ENCODE data around the gene MRGPRE.

MRGPRE gene

DNA sequence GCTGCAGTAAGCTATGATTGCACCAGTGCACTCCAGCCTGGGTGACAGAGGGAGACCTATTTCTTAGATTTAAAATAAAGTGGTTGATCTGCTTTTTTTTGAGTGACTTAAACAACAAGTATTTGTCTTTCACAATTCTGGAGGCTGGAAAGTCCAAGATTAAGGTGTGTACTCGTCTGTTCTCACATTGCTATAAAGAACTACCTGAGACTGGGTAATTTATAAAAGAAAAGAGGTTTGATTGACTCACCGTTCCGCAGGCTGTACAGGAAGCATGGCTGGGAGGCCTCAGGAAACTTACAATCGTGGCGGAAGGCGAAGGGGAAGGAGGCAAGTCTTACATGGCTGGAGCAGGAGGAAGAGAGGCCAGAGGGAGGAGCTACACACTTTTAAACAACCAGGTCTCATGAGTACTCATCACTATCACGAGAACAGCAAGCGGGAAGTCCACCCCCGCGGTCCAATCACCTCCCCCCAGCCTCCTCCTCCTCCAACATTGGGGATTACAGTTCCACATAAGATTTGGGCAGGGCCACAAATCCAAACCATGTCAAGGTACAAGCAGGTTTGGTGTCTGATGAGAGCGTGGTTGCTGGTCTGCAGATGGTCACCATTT, 47.4 kb downstream of the MRGPRE start:
- Histone ChIP-seq H3K36me3 (ENCODE audit: control insufficient read depth in 2 of 2, insufficient read depth in 2 of 2, low read length in 2 of 2) (no peaks in the 10 kb centered on the region), H3K9ac (ENCODE audit: low read length in 2 of 2) (no peak overlapping the region), H3K9me3 (ENCODE audit: control insufficient read depth in 2 of 2, low read length in 2 of 2) (no peaks in the 10 kb centered on the region), H3K4me1 (ENCODE audit: control insufficient read depth, insufficient read depth, low read length) (no peaks in the 10 kb centered on the region), H3K27ac (ENCODE audit: low read length) (no peak overlapping the region), H3K27me3 (ENCODE audit: control insufficient read depth in 1 of 2, insufficient read depth in 2 of 2, low read length in 2 of 2) (peaks cover 0 to 2% of the 10 kb centered on the region in 2 donors), H3K4me3 (ENCODE audit: low read length in 2 of 2) (no peak overlapping the region)

DNA sequence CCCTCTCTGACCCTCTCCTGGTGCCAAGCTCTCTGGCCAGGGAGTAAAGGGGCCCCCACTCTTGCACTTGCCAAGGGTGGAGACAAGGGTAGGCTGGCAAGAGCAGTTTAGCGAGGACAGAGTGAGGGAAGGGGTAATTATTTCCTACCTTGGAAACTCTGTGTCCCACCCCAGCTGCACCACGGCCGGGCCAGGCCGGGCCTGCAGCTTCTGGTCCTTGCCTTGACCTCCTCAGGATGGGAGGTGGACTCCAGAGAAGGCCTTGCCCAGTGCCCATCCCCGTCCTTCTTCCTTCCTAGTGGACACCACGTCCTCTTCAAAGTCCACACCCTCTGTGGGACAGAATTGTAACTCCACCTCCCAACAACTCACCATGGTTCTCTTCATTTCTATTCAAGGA, 48.7 kb downstream of the MRGPRE start:
- no peak overlapping the region for H3K4me3 ChIP-seq (ENCODE audit: low read length in 2 of 2)
- peaks cover 0 to 2% of the 10 kb centered on the region in 2 donors for H3K27me3 ChIP-seq (ENCODE audit: control insufficient read depth in 1 of 2, insufficient read depth in 2 of 2, low read length in 2 of 2)
- H3K4me1 ChIP-seq (ENCODE audit: control insufficient read depth, insufficient read depth, low read length) = no peaks in the 10 kb centered on the region
- H3K9me3 ChIP-seq (ENCODE audit: control insufficient read depth in 2 of 2, low read length in 2 of 2) = no peaks in the 10 kb centered on the region
- H3K9ac ChIP-seq (ENCODE audit: low read length in 2 of 2) = no peak overlapping the region
- H3K27ac ChIP-seq (ENCODE audit: low read length) = no peak overlapping the region
- H3K36me3 ChIP-seq (ENCODE audit: control insufficient read depth in 2 of 2, insufficient read depth in 2 of 2, low read length in 2 of 2) = no peaks in the 10 kb centered on the region

DNA sequence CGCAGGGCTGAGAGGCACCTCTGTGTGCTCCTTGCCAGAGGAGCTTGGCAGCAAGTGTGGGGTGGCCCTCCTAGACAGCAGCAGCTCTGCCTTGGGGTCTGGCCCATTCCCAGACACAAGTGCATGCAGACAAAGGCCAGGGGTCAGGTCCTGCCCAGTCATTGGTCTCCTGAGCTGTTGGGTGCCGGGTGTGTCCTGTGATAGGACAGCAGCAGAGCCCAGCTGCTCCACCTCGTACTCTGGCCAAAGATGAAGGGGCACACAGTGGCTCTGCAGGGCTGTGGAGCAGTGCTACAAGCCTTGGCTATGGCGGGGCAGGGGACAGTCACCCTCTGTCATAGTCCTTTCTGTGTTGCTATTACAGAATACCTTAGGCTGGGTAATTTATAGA, 49.8 kb downstream of the MRGPRE start:
- Histone ChIP-seq H3K9ac (ENCODE audit: low read length in 2 of 2) (no peak overlapping the region), H3K27ac (ENCODE audit: low read length) (no peak overlapping the region), H3K27me3 (ENCODE audit: control insufficient read depth in 1 of 2, insufficient read depth in 2 of 2, low read length in 2 of 2) (peaks cover 0 to 2% of the 10 kb centered on the region in 2 donors), H3K4me1 (ENCODE audit: control insufficient read depth, insufficient read depth, low read length) (no peaks in the 10 kb centered on the region), H3K36me3 (ENCODE audit: control insufficient read depth in 2 of 2, insufficient read depth in 2 of 2, low read length in 2 of 2) (no peaks in the 10 kb centered on the region), H3K4me3 (ENCODE audit: low read length in 2 of 2) (no peak overlapping the region), H3K9me3 (ENCODE audit: control insufficient read depth in 2 of 2, low read length in 2 of 2) (no peaks in the 10 kb centered on the region)

DNA sequence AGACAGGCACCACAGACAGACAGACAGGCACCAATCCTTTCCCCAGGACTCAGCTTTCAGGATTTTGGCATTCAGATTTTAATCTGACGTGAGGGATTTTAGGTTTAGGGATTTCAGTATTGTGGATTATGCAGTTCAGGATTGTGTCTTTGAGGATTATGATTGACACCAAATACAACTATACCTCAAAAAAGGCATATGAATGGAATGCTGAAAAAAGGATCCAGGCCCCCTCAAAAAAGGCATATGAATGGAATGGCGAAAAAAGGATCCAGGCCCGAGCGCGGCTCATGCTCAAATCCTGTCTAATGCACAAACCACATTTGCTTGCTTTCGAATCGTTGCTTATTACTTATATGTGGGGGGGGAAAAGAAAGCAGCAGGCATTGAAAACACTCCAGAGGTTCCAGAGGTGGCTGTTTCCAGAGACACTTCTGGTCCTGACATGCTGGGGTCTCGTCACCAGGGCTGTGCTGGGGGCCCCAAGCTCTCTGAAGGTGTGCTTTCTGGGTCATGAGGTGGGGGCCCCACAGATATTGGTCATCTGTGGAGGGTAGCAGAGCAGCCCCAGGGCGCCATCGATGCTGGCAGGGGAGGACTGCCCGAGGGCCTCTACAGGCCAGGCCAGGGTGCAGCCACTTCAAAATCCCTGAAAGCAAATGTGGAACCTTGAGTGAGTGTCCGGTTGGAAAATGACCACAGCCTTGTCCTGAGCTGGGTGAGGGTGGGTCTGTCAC, 50.3 kb downstream of the MRGPRE start:
- Histone ChIP-seq H3K9ac (ENCODE audit: low read length in 2 of 2) (no peak overlapping the region), H3K27me3 (ENCODE audit: control insufficient read depth in 1 of 2, insufficient read depth in 2 of 2, low read length in 2 of 2) (peaks cover 0 to 2% of the 10 kb centered on the region in 2 donors), H3K4me3 (ENCODE audit: low read length in 2 of 2) (no peak overlapping the region), H3K36me3 (ENCODE audit: control insufficient read depth in 2 of 2, insufficient read depth in 2 of 2, low read length in 2 of 2) (no peaks in the 10 kb centered on the region), H3K9me3 (ENCODE audit: control insufficient read depth in 2 of 2, low read length in 2 of 2) (no peaks in the 10 kb centered on the region), H3K27ac (ENCODE audit: low read length) (no peak overlapping the region), H3K4me1 (ENCODE audit: control insufficient read depth, insufficient read depth, low read length) (no peaks in the 10 kb centered on the region)

DNA sequence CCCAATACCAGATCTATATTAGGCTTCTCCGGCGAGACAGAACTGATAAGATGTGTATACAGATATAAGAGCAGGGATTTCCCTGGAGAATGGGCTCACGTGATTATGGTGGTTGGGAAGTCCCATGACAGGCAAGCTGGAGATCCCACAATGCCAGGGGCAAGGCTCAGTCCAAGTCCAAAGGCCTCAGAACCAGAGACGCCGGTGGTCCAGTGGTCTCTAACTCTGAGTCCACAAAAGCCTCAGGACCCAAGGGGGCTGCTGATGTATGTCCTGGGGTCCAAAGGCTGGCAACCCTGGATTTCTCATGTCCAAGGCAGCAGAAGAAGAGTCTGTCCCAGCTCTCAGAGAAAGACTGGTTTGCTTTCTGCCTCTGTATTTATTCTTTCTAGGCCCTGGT, 51.3 kb downstream of the MRGPRE start:
- Histone ChIP-seq H3K27ac (ENCODE audit: low read length) (no peak overlapping the region), H3K9me3 (ENCODE audit: control insufficient read depth in 2 of 2, low read length in 2 of 2) (peaks cover 3 to 5% of the 10 kb centered on the region in 2 donors), H3K27me3 (ENCODE audit: control insufficient read depth in 1 of 2, insufficient read depth in 2 of 2, low read length in 2 of 2) (peaks cover 0 to 2% of the 10 kb centered on the region in 2 donors), H3K36me3 (ENCODE audit: control insufficient read depth in 2 of 2, insufficient read depth in 2 of 2, low read length in 2 of 2) (no peaks in the 10 kb centered on the region), H3K4me1 (ENCODE audit: control insufficient read depth, insufficient read depth, low read length) (no peaks in the 10 kb centered on the region), H3K9ac (ENCODE audit: low read length in 2 of 2) (no peak overlapping the region), H3K4me3 (ENCODE audit: low read length in 2 of 2) (no peak overlapping the region)

DNA sequence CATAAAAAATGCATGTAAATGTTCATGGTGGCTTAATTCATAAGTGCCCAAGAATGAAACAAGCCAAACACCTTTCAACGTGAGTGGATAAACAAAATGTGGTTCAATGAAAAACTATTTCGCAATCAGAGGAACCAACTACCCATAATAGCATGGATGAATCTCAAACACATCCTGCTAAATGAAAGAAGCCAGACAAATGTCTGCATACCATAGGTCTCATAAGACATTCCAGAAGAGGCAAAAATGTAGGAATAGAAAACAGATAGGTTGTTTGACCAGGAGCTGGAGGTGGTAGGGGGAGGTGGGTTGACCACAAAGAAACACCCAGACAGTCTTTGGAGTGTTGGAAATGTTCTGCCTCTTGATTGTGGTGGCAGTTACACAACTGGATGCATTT, 53.9 kb downstream of the MRGPRE start:
- no peaks in the 10 kb centered on the region for H3K36me3 ChIP-seq (ENCODE audit: control insufficient read depth in 2 of 2, insufficient read depth in 2 of 2, low read length in 2 of 2)
- peaks cover 0 to 2% of the 10 kb centered on the region in 2 donors for H3K27me3 ChIP-seq (ENCODE audit: control insufficient read depth in 1 of 2, insufficient read depth in 2 of 2, low read length in 2 of 2)
- H3K4me3 ChIP-seq (ENCODE audit: low read length in 2 of 2) = no peak overlapping the region
- no peak overlapping the region for H3K27ac ChIP-seq (ENCODE audit: low read length)
- no peaks in the 10 kb centered on the region for H3K4me1 ChIP-seq (ENCODE audit: control insufficient read depth, insufficient read depth, low read length)
- H3K9me3 ChIP-seq (ENCODE audit: control insufficient read depth in 2 of 2, low read length in 2 of 2) = peaks cover 3 to 5% of the 10 kb centered on the region in 2 donors
- no peak overlapping the region for H3K9ac ChIP-seq (ENCODE audit: low read length in 2 of 2)

DNA sequence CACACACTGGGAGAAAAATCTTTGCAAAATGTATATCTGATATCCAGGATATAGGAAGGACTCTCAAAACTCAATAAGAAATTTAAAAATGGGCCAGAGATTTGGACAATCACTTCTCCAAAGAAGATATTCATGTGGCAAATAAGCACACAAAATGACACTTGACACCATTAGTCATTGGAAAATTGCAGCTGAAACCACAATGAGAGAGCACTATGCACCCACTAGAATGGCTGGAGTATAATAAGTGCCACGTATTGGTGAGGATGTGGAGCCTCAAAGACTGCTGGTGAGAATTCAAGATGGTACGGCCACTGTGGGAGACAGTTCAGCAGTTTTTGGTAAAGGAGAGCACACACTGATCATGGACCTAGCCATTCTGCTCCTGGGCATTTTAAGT, 54.3 kb downstream of the MRGPRE start:
- no peaks in the 10 kb centered on the region for H3K36me3 ChIP-seq (ENCODE audit: control insufficient read depth in 2 of 2, insufficient read depth in 2 of 2, low read length in 2 of 2)
- H3K9me3 ChIP-seq (ENCODE audit: control insufficient read depth in 2 of 2, low read length in 2 of 2) = peaks cover 3 to 5% of the 10 kb centered on the region in 2 donors
- H3K27me3 ChIP-seq (ENCODE audit: control insufficient read depth in 1 of 2, insufficient read depth in 2 of 2, low read length in 2 of 2) = peaks cover 2% of the 10 kb centered on the region in 2 donors
- no peak overlapping the region for H3K27ac ChIP-seq (ENCODE audit: low read length)
- no peaks in the 10 kb centered on the region for H3K4me1 ChIP-seq (ENCODE audit: control insufficient read depth, insufficient read depth, low read length)
- no peak overlapping the region for H3K4me3 ChIP-seq (ENCODE audit: low read length in 2 of 2)
- no peak overlapping the region for H3K9ac ChIP-seq (ENCODE audit: low read length in 2 of 2)

All from stomach smooth muscle (tissue), 2 donors.